Measurements from ENCODE around the gene AKAP11. TPM values are rescaled to one million over a fixed set of nuclear protein-coding genes. Genes with fewer than 3 reads are reported as not detected.

Gene AKAP11
- total and polyA plus RNA-seq, 2 of the 4 experiments (the other 2 are of a cell fraction) = 8.0 to 19.7 TPM

- H4K5ac ChIP-seq (ENCODE audit: low read depth, low read length) = no peak overlapping the region
- no peaks in the 10 kb centered on the region for H3K9me1 ChIP-seq (ENCODE audit: insufficient read depth, low read length)
- POLR2A ChIA-PET (ENCODE audit: unreplicated experiment) = no interaction called here
- in situ Hi-C loops (cut with MboI; ENCODE audit: low sequenced_read_pairs) (no loop called here), dilution Hi-C loops (cut with HindIII; ENCODE audit: low sequenced_read_pairs, unreplicated experiment) (no loop called here), intact Hi-C loops (cut with micrococcal nuclease) (no loop called here)
- no peak for DNase-seq
- no peak overlapping the region for H3K9ac ChIP-seq (ENCODE audit: low read depth, low read length)
- no peak overlapping the region for H3K23ac ChIP-seq (ENCODE audit: low read depth, low read length)
- H2AK9ac ChIP-seq (replicated peaks; ENCODE audit: low read depth, low read length, poor library complexity) = no peak overlapping the region
- no peak overlapping the region for H2BK15ac ChIP-seq (ENCODE audit: low read depth, low read length)
- no peaks in the 10 kb centered on the region for H3K27me3 ChIP-seq (ENCODE audit: control insufficient read depth, insufficient read depth, low read length)
- TF ChIP-seq CHD1 (IDR thresholded peaks at IDR 0.05; ENCODE audit: low read depth, low read length) (no peak), RCOR1 (IDR thresholded peaks at IDR 0.05; ENCODE audit: insufficient replicate concordance, low read length) (no peak), MXI1 (IDR thresholded peaks at IDR 0.05; ENCODE audit: borderline replicate concordance, low read depth, low read length) (no peak), RFX5 (IDR thresholded peaks at IDR 0.05; ENCODE audit: low read depth, low read length) (no peak), POLR2A (IDR thresholded peaks at IDR 0.05; ENCODE audit: low read depth, low read length) (no peak), SMC3 (IDR thresholded peaks at IDR 0.05; ENCODE audit: low read depth, low read length) (no peak), RAD21 (IDR thresholded peaks at IDR 0.05; ENCODE audit: low read length) (no peak), NFE2L2 (IDR thresholded peaks at IDR 0.05; ENCODE audit: low read depth, low read length) (no peak), MAFK (IDR thresholded peaks at IDR 0.05; ENCODE audit: low read depth, low read length) (no peak), FOS (IDR thresholded peaks at IDR 0.05; ENCODE audit: low read depth, low read length) (no peak)
- H3K4me1 ChIP-seq (ENCODE audit: control insufficient read depth, insufficient read depth, low read length) = no peaks in the 10 kb centered on the region; the same call in 1 of the 2 replicates
- no peak overlapping the region for H2BK120ac ChIP-seq (ENCODE audit: low read depth, low read length)
- peaks cover 11% of the 10 kb centered on the region for H3K36me3 ChIP-seq (ENCODE audit: control insufficient read depth, insufficient read depth, low read length)
- no peak overlapping the region for H2AFZ ChIP-seq (replicated peaks; ENCODE audit: low read length, poor library complexity)
- H3K79me1 ChIP-seq (ENCODE audit: low read depth in 1 of 2, low read length in 2 of 2) = no peaks in the 10 kb centered on the region
- no peak overlapping the region for H4K91ac ChIP-seq (ENCODE audit: insufficient read depth, low read depth, low read length)
- WGBS, 2 experiments (ENCODE audit: extremely low coverage in 2 of 2, insufficient read length in 1 of 2) = no CpG with 5 or more reads among the region's 4 CpGs
- H3K9me3 ChIP-seq (ENCODE audit: control insufficient read depth, insufficient read depth, low read length) = no peaks in the 10 kb centered on the region
- no peak overlapping the region for H2BK5ac ChIP-seq (ENCODE audit: low read depth, low read length, poor library complexity, severe bottlenecking)
- ATAC-seq (ENCODE audit: low read depth) = no peak
- no peak overlapping the region for H3K27ac ChIP-seq (ENCODE audit: insufficient read depth, low read length)
- H3K4ac ChIP-seq (ENCODE audit: low read depth, low read length) = no peak overlapping the region
- no peak overlapping the region for H2BK20ac ChIP-seq (ENCODE audit: low read depth, low read length)
- H4K8ac ChIP-seq (ENCODE audit: low read depth in 2 of 2, low read length in 2 of 2) = no peak overlapping the region
- no peak overlapping the region for H3K4me3 ChIP-seq (ENCODE audit: insufficient read depth, low read depth, low read length)
- H3K14ac ChIP-seq (replicated peaks; ENCODE audit: low read depth, low read length) = no peak overlapping the region
- no peak overlapping the region for H3K18ac ChIP-seq (ENCODE audit: low read depth, low read length)
- CTCF ChIA-PET = no interaction called here
- H4K20me1 ChIP-seq (ENCODE audit: insufficient read depth, low read length) = no peaks in the 10 kb centered on the region
- H3K56ac ChIP-seq (ENCODE audit: extremely low read depth, insufficient read depth, low read length) = no peak overlapping the region
- no TSS peak for BruUV-seq (replicated peaks)
- H2AK5ac ChIP-seq (ENCODE audit: low read depth, low read length) = no peak overlapping the region
- no peak overlapping the region for H3K4me2 ChIP-seq (ENCODE audit: low read depth, low read length)
Measured at GRCh38 chr13:42223681-42224080, 48.3 kb upstream of the AKAP11 start.

Data from IMR-90 (cell line).